ENCODE data around the gene PPP1R15B.
"Not testable (repeated sequence)": the region's sequence is repeated elsewhere in the genome, so short reads cannot be mapped to it uniquely, and the experiment has no call there.

PPP1R15B gene

GRCh38 chr1:204443871-204444581, 32.4 kb upstream of the PPP1R15B start:
- DNase-seq = peak in 1 of 5 donors; percentile 38

- DNase-seq = no peak
Measured at GRCh38 chr1:204443260-204443619, 31.6 kb upstream of the PPP1R15B start.

GRCh38 chr1:204442376-204443259, 31.0 kb upstream of the PPP1R15B start:
- no peak for DNase-seq

GRCh38 chr1:204441558-204441957, 29.9 kb upstream of the PPP1R15B start:
- DNase-seq = no peak

DNA sequence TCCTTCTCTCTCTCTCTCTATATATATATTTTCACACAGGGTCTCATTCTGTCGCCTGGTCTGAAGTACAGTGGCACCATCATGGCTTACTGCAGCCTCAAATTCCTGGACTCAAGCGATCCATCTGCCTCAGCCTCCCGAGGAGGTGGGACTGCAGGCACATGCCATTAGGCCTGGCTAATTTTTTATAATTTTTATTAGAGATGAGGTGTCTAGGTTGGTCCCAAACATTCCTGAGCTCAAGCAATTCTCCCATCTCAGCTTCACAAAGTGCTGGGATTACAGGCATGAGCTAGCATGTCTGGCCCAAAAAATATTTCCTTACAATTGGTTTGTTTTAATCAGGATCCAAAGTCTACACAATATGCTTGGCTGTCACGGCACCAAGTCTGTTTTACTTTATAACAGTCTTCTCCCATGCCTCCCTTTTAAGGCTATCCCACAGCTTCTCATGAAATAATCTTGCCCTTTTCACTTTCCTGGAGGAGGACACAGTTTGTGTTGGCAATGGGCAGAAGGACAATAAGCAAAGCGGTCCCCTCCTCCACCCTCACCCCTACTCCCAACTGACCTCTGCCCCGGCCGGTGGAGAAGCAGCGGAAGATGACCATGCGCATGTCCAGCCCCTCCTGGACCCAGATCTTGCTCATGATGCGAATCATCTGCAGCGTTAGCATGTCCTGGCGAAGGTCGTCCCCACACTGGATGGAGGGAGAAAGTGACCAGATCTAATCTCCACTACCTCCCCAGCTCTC, 28.2 kb upstream of the PPP1R15B start:
- no peak for DNase-seq

DNA sequence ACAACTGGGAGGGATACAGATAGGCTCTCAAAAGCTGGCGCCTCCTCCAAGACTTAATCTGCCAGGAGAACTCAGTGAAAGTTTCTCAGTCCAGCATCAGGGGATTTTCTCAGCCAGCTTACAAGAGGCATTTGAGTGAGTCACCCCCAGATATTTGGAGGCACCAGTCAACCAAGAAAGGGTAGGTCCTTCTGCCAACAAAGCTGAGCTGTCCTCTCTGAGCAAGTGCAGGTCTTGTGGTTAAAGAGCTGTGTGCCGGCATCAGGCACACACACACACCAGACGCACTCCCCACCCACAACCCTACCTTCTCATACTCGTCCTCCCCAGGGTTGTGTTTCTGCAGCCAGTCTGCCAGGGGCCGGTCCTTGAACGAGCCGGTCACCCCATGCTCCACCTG, 27.0 kb upstream of the PPP1R15B start:
- no peak for DNase-seq

DNA sequence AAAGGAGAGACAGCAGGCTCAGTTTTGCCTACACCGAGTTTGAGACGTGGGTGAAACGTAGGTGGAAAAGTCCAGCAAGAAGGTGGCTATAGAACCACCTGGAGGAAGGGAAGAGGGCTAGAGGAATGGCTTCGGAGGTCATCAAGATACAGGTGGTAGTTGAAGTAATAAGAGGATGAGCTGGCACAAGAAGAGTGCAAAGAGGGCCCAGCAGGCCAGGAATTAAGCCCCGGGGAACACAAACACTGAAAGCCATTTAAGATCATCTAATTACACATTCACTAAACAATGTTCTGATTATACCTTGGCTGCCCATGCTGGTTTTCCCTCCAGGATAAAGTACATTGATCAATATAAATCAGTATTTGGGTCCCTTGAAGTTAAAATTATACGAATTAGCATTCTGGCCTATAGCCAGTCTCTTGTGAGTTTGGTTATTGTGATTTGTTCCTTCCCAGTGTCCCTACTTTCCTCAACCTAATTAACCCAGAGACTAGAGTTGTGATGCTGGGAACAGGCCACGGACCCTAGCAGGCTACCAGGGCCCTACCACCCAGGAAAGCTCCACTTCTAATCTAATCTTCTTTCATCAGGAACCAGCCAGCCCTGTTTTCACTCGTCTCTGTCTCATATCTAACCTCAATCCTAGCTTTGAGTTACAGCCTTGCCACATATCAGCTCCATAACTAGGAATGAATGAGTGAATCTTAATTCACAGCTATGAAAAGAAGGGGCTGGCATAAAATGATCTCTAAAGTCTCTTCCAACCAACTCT, 26.4 kb upstream of the PPP1R15B start:
- no peak for DNase-seq

GRCh38 chr1:204435872-204436271, 24.3 kb upstream of the PPP1R15B start:
- DNase-seq = no peak

DNA sequence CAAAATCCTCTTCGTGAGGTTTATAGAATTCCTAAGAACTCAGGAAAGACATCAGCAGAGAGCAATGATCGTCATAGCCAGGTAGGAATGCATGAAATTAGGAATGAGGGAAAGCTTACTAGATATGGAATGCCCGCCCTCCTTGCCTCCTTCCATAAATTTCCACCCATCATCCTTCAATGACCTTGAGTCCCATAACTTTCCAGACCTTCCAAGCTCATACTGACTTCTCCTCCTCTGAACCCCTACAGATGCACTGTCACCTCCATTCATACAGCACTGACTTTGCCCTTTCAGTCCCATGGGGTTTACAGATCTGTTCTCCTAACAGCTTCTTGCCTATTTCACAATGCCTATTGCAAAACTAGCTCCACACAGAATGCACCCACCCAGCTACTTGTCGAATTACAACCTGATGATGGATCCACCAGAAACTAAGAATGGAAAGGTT, 23.8 kb upstream of the PPP1R15B start:
- DNase-seq = no peak

- no peak for DNase-seq
Measured at GRCh38 chr1:204434116-204434755, 22.6 kb upstream of the PPP1R15B start.

DNA sequence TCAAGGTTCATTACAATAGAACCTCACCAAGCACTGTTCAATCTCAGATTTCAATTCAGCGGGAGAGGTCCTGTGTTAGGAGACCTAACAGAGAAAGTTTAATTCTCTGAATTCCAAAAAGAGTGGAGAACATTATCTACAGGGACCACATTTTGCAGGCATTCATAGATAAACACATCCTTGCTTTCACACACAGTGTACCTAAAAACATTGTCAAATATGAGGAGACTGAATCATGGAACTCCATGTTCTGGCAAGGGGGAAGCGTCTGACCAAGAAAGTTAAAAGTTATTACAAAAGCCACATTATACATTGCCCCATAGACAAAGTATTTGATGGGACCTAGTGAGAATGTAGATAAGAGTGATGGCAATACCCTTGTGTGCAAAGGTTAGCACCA, 21.1 kb upstream of the PPP1R15B start:
- no peak for DNase-seq

DNA sequence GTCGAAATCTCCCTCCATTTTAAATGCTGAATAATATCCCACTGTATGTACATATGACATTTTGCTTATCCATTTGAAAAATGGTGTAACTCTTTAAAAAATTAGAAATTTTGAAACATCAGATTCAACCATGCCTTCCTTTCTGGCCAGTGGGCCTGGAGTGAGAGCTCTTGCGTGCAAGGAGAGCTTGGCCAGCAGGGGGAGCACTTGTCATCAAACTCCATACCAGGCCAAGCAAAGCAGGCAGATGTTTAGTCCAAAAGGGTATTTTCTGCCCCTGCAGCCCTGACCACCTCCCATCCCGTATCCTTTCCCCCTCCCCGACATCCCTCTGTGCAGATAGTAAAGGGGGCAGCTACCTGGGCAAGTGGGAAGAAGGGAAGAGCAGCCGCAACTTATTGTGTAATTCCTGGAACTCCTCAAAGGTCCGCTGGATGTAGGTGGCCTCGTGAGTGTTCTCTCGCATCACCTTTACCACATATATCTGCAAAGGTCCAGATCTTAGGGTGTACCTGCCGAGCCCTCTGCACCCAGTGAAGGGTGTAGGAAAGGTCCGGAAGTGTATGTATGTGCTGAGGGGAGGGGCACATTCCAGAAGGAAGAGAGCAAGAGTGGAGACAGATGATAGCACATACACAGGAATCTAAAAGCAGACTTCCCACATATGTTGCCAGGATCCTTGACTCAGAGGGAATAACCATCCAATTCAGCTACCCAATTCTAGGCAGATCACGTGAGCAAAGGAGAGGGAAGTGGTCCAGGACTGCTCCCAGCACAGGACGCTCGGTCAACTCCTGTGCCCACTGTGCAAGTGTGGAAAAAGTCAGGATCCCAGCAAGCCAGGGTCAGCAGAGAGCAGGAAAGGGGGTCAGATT, 19.9 kb upstream of the PPP1R15B start:
- peak; percentile 51 to 77 (median 70) for DNase-seq

- DNase-seq = no peak
Measured at GRCh38 chr1:204429746-204430145, 18.1 kb upstream of the PPP1R15B start.

GRCh38 chr1:204426971-204427701, 15.5 kb upstream of the PPP1R15B start:
- DNase-seq = no peak

DNA sequence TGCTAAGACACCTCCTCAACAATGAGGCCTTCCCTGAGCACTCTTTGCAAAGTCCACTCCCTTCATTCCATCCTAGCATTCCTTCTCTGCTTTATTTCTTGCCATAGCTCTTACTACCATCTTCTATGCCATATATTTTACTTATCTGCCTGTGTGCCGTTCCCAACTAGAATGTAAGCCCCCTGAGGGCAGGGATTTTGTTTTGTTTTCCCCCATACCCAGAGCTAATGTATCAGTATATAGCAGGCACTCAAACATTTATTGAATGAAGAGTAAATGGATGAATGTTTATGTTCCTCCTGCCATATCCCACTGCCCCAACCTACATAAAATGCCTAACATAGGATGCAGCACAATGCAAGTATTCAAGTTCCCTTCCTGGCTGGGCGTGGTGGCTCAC, 14.9 kb upstream of the PPP1R15B start:
- DNase-seq = no peak

- DNase-seq = no peak
Measured at GRCh38 chr1:204426035-204426436, 14.4 kb upstream of the PPP1R15B start.

GRCh38 chr1:204424621-204425020, 13.0 kb upstream of the PPP1R15B start:
- no peak for DNase-seq

- not testable (repeated sequence) for DNase-seq
Measured at GRCh38 chr1:204422061-204422705, 10.6 kb upstream of the PPP1R15B start.

GRCh38 chr1:204421441-204421840, 9.8 kb upstream of the PPP1R15B start:
- DNase-seq = no peak

All from T-helper 1 cell (primary cell).